SK-N-SH (cell line): ENCODE results near the gene RNASEH2B. TPM values are rescaled to one million over a fixed set of nuclear protein-coding genes. Genes with fewer than 3 reads are reported as not detected.

Experiments used
- CTCF ChIA-PET: fragments of 300-600, 350-600 bp; formaldehyde crosslinking; extraction: SDS; loops from one replicate; lab custom pipeline; 2021; lab: Yijun Ruan, JAX
- POLR2A ChIA-PET: fragments of 350-600 bp; sonication (Branson Sonifier 250); formaldehyde crosslinking; extraction: SDS; loops from one replicate; lab custom pipeline; 2020; ENCODE audit warnings: antibody characterized with exemption, inconsistent platforms; lab: Yijun Ruan, JAX
- DNase-seq: peaks from one replicate; pipeline ENCODE4 v3.0.0; 2012
- H2AFZ ChIP-seq: fragments of 200-600 bp; sonication (generic); 2 replicates; pipeline ENCODE4 v1.8.1; 2016; ENCODE audit warnings: antibody characterized with exemption, mild to moderate bottlenecking, low read depth
- H3F3A ChIP-seq: fragments of 200-600 bp; sonication (generic); replicated peaks from 2 replicates; pipeline ENCODE3; 2016; ENCODE audit warnings: antibody characterized with exemption, mild to moderate bottlenecking; ENCODE audit not compliant: insufficient read depth
- H3K27ac ChIP-seq, 2 experiments: fragments of 200-500 bp in 1 of 2; fragments of 200-600 bp in 1 of 2; sonication (Bioruptor generic) in 1 of 2; sonication (generic), shearing (Covaris generic) in 1 of 2; 2 replicates each; pipeline versions ENCODE4 v1.5.1 to v1.6.1; 2014 to 2016; ENCODE audit warnings: low read depth in 2 of 2, inconsistent platforms in 1 of 2, low read length in 1 of 2, mild to moderate bottlenecking in 1 of 2, mixed read lengths in 1 of 2
- H3K27me3 ChIP-seq: fragments of 200-600 bp; sonication (generic), shearing (Covaris generic); 2 replicates; pipeline ENCODE4 v1.6.1; 2016; ENCODE audit warnings: mixed run types; ENCODE audit not compliant: insufficient read depth
- H3K36me3 ChIP-seq, 2 experiments: fragments of 200-500 bp in 1 of 2; fragments of 200-600 bp in 1 of 2; sonication (Bioruptor generic) in 1 of 2; sonication (generic) in 1 of 2; replicated peaks in 1 of 2; 2 replicates each; pipeline versions ENCODE3 to v1.5.1; 2014 to 2016; ENCODE audit warnings: low read length in 1 of 2, mild to moderate bottlenecking in 1 of 2; ENCODE audit not compliant: insufficient read depth in 2 of 2, control insufficient read depth in 1 of 2
- H3K4me1 ChIP-seq, 2 experiments: fragments of 200-500 bp in 1 of 2; fragments of 200-600 bp in 1 of 2; sonication (Bioruptor generic) in 1 of 2; sonication (generic), shearing (Covaris generic) in 1 of 2; 2 replicates each; pipeline versions ENCODE4 v1.5.1 to v1.6.1; 2014 to 2016; ENCODE audit warnings: low read depth in 1 of 2, low read length in 1 of 2, mixed run types in 1 of 2; ENCODE audit not compliant: insufficient read depth in 2 of 2, control insufficient read depth in 1 of 2
- H3K4me2 ChIP-seq: fragments of 200-600 bp; sonication (generic), shearing (Covaris generic); 2 replicates; pipeline ENCODE4 v1.6.1; 2017; ENCODE audit warnings: mixed run types
- H3K4me3 ChIP-seq, 2 experiments: fragments of 200-500 bp in 1 of 2; fragments of 200-600 bp in 1 of 2; sonication (Bioruptor generic) in 1 of 2; sonication (generic), shearing (Covaris generic) in 1 of 2; 2 replicates each; pipeline versions ENCODE4 v1.5.1 to v1.8.1; 2014 to 2016; ENCODE audit warnings: low read depth in 2 of 2, inconsistent platforms in 1 of 2, low read length in 1 of 2, mild to moderate bottlenecking in 1 of 2, mixed read lengths in 1 of 2, moderate library complexity in 1 of 2
- H3K79me2 ChIP-seq: fragments of 200-600 bp; sonication (generic); 2 replicates; pipeline ENCODE4 v1.8.1; 2017; ENCODE audit warnings: mild to moderate bottlenecking; ENCODE audit not compliant: insufficient read depth
- H3K9ac ChIP-seq: fragments of 200-600 bp; sonication (generic); 2 replicates; pipeline ENCODE4 v1.6.1; 2017; ENCODE audit warnings: mixed run types
- H3K9me2 ChIP-seq: fragments of 200-600 bp; sonication (generic); 2 replicates; pipeline ENCODE4 v1.6.1; 2017; ENCODE audit warnings: mixed run types
- H3K9me3 ChIP-seq: fragments of 200-600 bp; sonication (generic); 2 replicates; pipeline ENCODE4 v1.6.1; 2017; ENCODE audit warnings: mixed run types, mild to moderate bottlenecking, moderate library complexity
- H4K20me1 ChIP-seq: fragments of 200-600 bp; sonication (generic); 2 replicates; pipeline ENCODE4 v1.6.1; 2017; ENCODE audit warnings: mild to moderate bottlenecking, mixed run types; ENCODE audit not compliant: insufficient read depth
- CTCF ChIP-seq: fragments of 200-600 bp; sonication (generic); IDR thresholded peaks from 2 replicates; pipeline ENCODE4 v1.6.1; 2017; ENCODE audit warnings: antibody characterized with exemption, mild to moderate bottlenecking, moderate library complexity
- EP300 ChIP-seq, 2 experiments: IDR thresholded peaks; 2 replicates each; pipeline versions ENCODE4 v1.4.0 to v1.6.1; 2012; ENCODE audit warnings: borderline replicate concordance in 1 of 2, low read depth in 1 of 2, low read length in 1 of 2
- EZH2phosphoT487 ChIP-seq: fragments of 200-600 bp; sonication (generic); IDR thresholded peaks from 2 replicates; pipeline ENCODE4 v1.6.1; 2017; ENCODE audit warnings: low read depth, mixed run types, mild to moderate bottlenecking, antibody characterized with exemption, moderate library complexity, borderline replicate concordance
- FOSL2 ChIP-seq: IDR thresholded peaks from 2 replicates; pipeline ENCODE4 v1.4.0; 2012; ENCODE audit warnings: low read depth, mild to moderate bottlenecking, moderate library complexity, borderline replicate concordance
- FOXM1 ChIP-seq: IDR thresholded peaks from 2 replicates; pipeline ENCODE4 v1.4.0; 2012; ENCODE audit warnings: low read depth, mild to moderate bottlenecking
- GABPA ChIP-seq: IDR thresholded peaks from 2 replicates; pipeline ENCODE4 v1.4.0; 2012; ENCODE audit warnings: low read depth, mild to moderate bottlenecking
- GATA2 ChIP-seq: sonication (generic); formaldehyde crosslinking; IDR thresholded peaks from 2 replicates; pipeline ENCODE4 v1.5.0; 2020; ENCODE audit warnings: mild to moderate bottlenecking, missing genetic modification reagents
- IRF3 ChIP-seq: fragments of 150-350 bp; IDR thresholded peaks from 2 replicates; pipeline ENCODE4 v1.6.1; 2016; ENCODE audit warnings: mild to moderate bottlenecking, low read depth, low read length
- JUND ChIP-seq: IDR thresholded peaks from 2 replicates; pipeline ENCODE4 v1.4.0; 2012
- MEF2A ChIP-seq: IDR thresholded peaks from 2 replicates; pipeline ENCODE4 v1.4.0; 2012; ENCODE audit warnings: low read depth, borderline replicate concordance
- NRF1 ChIP-seq: IDR thresholded peaks from 2 replicates; pipeline ENCODE4 v1.6.1; 2012; ENCODE audit warnings: low read depth, mild to moderate bottlenecking, low read length
- RAD21 ChIP-seq: IDR thresholded peaks from 2 replicates; pipeline ENCODE4 v1.6.1; 2012; ENCODE audit warnings: mild to moderate bottlenecking, low read length
- RXRA ChIP-seq: IDR thresholded peaks from 2 replicates; pipeline ENCODE4 v1.4.0; 2012; ENCODE audit warnings: low read depth, mild to moderate bottlenecking, borderline replicate concordance
- SIN3A ChIP-seq: IDR thresholded peaks from 2 replicates; pipeline ENCODE4 v1.6.1; 2012; ENCODE audit warnings: low read depth, mild to moderate bottlenecking, low read length, moderate library complexity, borderline replicate concordance
- SMC3 ChIP-seq: IDR thresholded peaks from 2 replicates; pipeline ENCODE4 v1.6.1; 2012; ENCODE audit warnings: low read depth, low read length, improper control_type of control experiment
- TEAD4 ChIP-seq: IDR thresholded peaks from 2 replicates; pipeline ENCODE4 v1.4.0; 2012; ENCODE audit warnings: mild to moderate bottlenecking, borderline replicate concordance; ENCODE audit not compliant: insufficient read depth
- USF2 ChIP-seq: fragments of 150-350 bp; IDR thresholded peaks from 2 replicates; pipeline ENCODE4 v1.6.1; 2017; ENCODE audit warnings: antibody characterized with exemption, low read length, low read depth, borderline replicate concordance
- YY1 ChIP-seq: IDR thresholded peaks from 2 replicates; pipeline ENCODE4 v1.4.0; 2012; ENCODE audit warnings: low read depth, mild to moderate bottlenecking
- WGBS: methylation state at CpG from one replicate; pipeline ENCODE4 v1.1.6; 2017; ENCODE audit warnings: low lambda C conversion rate; 5-methylcytosine and 5-hydroxymethylcytosine counted together
- polyA plus RNA-seq, 3 experiments: library from polyadenylated mRNA; depleted of rRNA; stranded (reverse); fragments of >200 nt; gene quantifications; 2 replicates each; pipeline ENCODE4 v1.2.3, GENCODE V29; 2012

The RNASEH2B gene
- polyA plus RNA-seq, 1 of the 3 experiments (the other 2 are of a cell fraction), result 13.0 TPM

GRCh38 chr13:50928659-50929462 is 19.3 kb downstream of the RNASEH2B start:
- H3K9ac ChIP-seq, result no peak overlapping the region
- peaks cover 18% of the 10 kb centered on the region for H3K9me3 ChIP-seq
- H3K36me3 ChIP-seq, result peaks cover 8 to 9% of the 10 kb centered on the region in 2 experiments
- H3K27ac ChIP-seq, result no peak overlapping the region
- no peak overlapping the region for H3K4me2 ChIP-seq
- POLR2A ChIA-PET, result no interaction called here
- TF ChIP-seq YY1 (no peak), EP300 (IDR thresholded peaks at IDR 0.05; ENCODE audit: borderline replicate concordance in 1 of 2, low read depth in 1 of 2, low read length in 1 of 2) (no peak), FOSL2 (no peak), SIN3A (no peak), RAD21 (no peak), CTCF (no peak), MEF2A (no peak), RXRA (no peak), USF2 (no peak), JUND (no peak), IRF3 (no peak), FOXM1 (no peak), SMC3 (no peak), GATA2 (no peak), TEAD4 (no peak), NRF1 (no peak), GABPA (no peak), EZH2phosphoT487 (no peak)
- TF ChIP-seq, all 33 proteins: peak for 0
- Histone ChIP-seq H3K4me3 (no peak overlapping the region), H3K79me2 (peaks cover 21% of the 10 kb centered on the region), H2AFZ (no peak overlapping the region), H3K4me1 (peaks cover 0 to 2% of the 10 kb centered on the region in 2 experiments; a peak in 1 of 4 replicates), H4K20me1 (no peaks in the 10 kb centered on the region), H3K27me3 (no peaks in the 10 kb centered on the region), H3K9me2 (no peaks in the 10 kb centered on the region), H3F3A (peaks cover 2% of the 10 kb centered on the region)
- no peak for DNase-seq
- CTCF ChIA-PET, result interaction anchor here (1.0 to 5.5 kb wide), 2 partner anchors 16 to 141 kb away, joined by 3 to 30 read pairs; no protein-coding TSS in a partner anchor
- WGBS, result 93% methylated on average over 3 of the region's 3 CpGs
